Adrenal gland (tissue), 5 donors: ENCODE measurements around the gene HOXA13.

Experiments used
- CTCF ChIP-seq, 6 experiments: fragments of 450-650 bp in 4 of 6; fragments of 200-600 bp in 2 of 6; sonication (generic) in 1 of 6; IDR thresholded peaks; 1 replicate in 5 of 6; 2 replicates in 1 of 6; pipeline versions ENCODE4 v1.5.1 to v1.8.0; 2016 to 2021; ENCODE audit warnings: antibody characterized with exemption in 6 of 6, mild to moderate bottlenecking in 2 of 6, moderate library complexity in 1 of 6
- POLR2A ChIP-seq, 2 donors: fragments of 450-650 bp; IDR thresholded peaks; one replicate each; pipeline ENCODE4 v1.6.1; 2017; ENCODE audit warnings: antibody characterized with exemption in 2 of 2, mild to moderate bottlenecking in 2 of 2, moderate library complexity in 1 of 2
- donor health status: DM: no; HTN: no; CAD: no.

- TF ChIP-seq CTCF (IDR thresholded peaks at IDR 0.05) (no peak), POLR2A (IDR thresholded peaks at IDR 0.05) (no peak)
Observed at GRCh38 chr7:27217951-27218350, 18.1 kb upstream of the HOXA13 start.
